Measurements from ENCODE around the gene NEUROD4.

GRCh38 chr12:54988402-54989054, 31.2 kb upstream of the NEUROD4 start:
- TF ChIP-seq POLR2A (IDR thresholded peaks at IDR 0.05) (no peak), CTCF (IDR thresholded peaks at IDR 0.05) (no peak), EP300 (IDR thresholded peaks at IDR 0.05) (no peak), POLR2AphosphoS5 (IDR thresholded peaks at IDR 0.05) (no peak)

All from upper lobe of left lung (tissue), 4 donors.